Activated T-helper 17 cell treated with anti-CD3 and anti-CD28 coated beads, Interleukin-2, amount 50 U/mL, for 72 hours (primary cell): Measurements from ENCODE around the gene TSPEAR. TPM values are rescaled to one million over a fixed set of nuclear protein-coding genes. Genes with fewer than 3 reads are reported as not detected.
"Not testable (repeated sequence)": the region's sequence is repeated elsewhere in the genome, so short reads cannot be mapped to it uniquely, and the experiment has no call there.

Experiments
- ATAC-seq: fragments of 150-1000 bp; cut with Tn5 transposase; replicated peaks from 2 replicates; pipeline ENCODE4 v1.10.0; 2021; ENCODE audit warnings: mild to moderate bottlenecking, moderate library complexity
- H3K27ac Mint-ChIP-seq: one replicate; pipeline ENCODE4 v1.8.0; 2022; ENCODE audit warnings: mixed read lengths
- H3K27me3 Mint-ChIP-seq: one replicate; pipeline ENCODE4 v1.8.0; 2022; ENCODE audit warnings: mixed read lengths
- H3K36me3 Mint-ChIP-seq: one replicate; pipeline ENCODE4 v1.8.0; 2022; ENCODE audit warnings: low read depth, mild to moderate bottlenecking, mixed read lengths
- H3K4me1 Mint-ChIP-seq: one replicate; pipeline ENCODE4 v1.8.0; 2022; ENCODE audit warnings: mixed read lengths
- H3K4me3 Mint-ChIP-seq: one replicate; pipeline ENCODE4 v1.8.0; 2022; ENCODE audit warnings: mild to moderate bottlenecking, mixed read lengths
- H3K9me3 Mint-ChIP-seq: one replicate; pipeline ENCODE4 v1.8.0; 2022; ENCODE audit warnings: mixed read lengths
- total RNA-seq, 2 donors: library from RNA; stranded (reverse); gene quantifications; one replicate each; pipeline ENCODE4 v1.2.3, GENCODE V29; 2022

TSPEAR gene
- total RNA-seq, 2 donors from 2014 or later: 0.08 TPM; not detected in 1

- Mint-ChIP-seq H3K9me3 (peaks cover 12% of the 10 kb centered on the region), H3K36me3 (no peaks in the 10 kb centered on the region), H3K4me3 (peak overlapping the region; percentile 19), H3K4me1 (peaks cover 23% of the 10 kb centered on the region), H3K27me3 (no peaks in the 10 kb centered on the region), H3K27ac (peak overlapping the region; percentile 50)
- peak; percentile 14 for ATAC-seq
Observed at GRCh38 chr21:44653656-44654575, 57.5 kb downstream of the TSPEAR start.

- peaks cover 16% of the 10 kb centered on the region for H3K4me1 Mint-ChIP-seq
- H3K36me3 Mint-ChIP-seq: no peaks in the 10 kb centered on the region
- no peak overlapping the region for H3K4me3 Mint-ChIP-seq
- no peak for ATAC-seq
- H3K27ac Mint-ChIP-seq: no peak overlapping the region
- H3K9me3 Mint-ChIP-seq: peaks cover 12% of the 10 kb centered on the region
- H3K27me3 Mint-ChIP-seq: no peaks in the 10 kb centered on the region
Observed at GRCh38 chr21:44653123-44653522, 58.2 kb downstream of the TSPEAR start.

GRCh38 chr21:44650973-44651675 is 60.2 kb downstream of the TSPEAR start:
- no peak overlapping the region for H3K27ac Mint-ChIP-seq
- no peaks in the 10 kb centered on the region for H3K27me3 Mint-ChIP-seq
- H3K4me3 Mint-ChIP-seq: no peak overlapping the region
- no peak for ATAC-seq
- no peaks in the 10 kb centered on the region for H3K36me3 Mint-ChIP-seq
- H3K4me1 Mint-ChIP-seq: peaks cover 4% of the 10 kb centered on the region
- H3K9me3 Mint-ChIP-seq: peaks cover under 1% of the 10 kb centered on the region

DNA sequence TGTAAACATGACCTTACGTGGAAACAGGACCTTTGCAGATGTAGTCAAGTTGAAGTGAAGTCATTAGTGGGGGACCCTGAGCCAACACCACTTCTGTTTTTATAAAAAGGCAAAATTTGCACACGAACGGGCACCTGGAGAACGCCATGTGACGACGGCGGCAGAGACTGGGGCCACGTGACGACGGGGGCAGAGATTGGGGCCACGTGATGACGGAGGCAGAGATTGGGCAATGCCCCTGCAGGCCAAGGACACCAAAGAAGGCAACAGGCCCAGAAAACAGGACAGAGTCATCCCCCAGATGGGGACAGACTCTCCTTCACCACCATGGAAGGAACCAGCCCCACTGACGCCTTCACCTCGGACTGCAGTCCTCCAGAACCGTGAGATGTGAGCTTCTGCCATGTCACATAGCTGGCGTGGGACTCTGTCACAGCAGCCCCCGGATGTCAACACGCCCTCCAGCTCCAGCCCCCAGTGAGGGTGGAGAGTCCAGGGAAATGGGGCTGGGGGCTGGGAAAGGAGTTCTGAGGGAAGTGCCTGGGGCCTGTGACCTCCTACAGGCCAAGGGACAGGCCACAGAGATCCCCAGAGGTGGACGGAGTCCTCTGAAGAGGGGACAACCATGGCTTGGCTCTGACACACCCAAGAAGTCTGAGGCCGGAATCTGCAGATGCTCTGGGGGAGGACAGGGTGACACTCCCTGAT is 61.0 kb downstream of the TSPEAR start:
- no peaks in the 10 kb centered on the region for H3K36me3 Mint-ChIP-seq
- no peak overlapping the region for H3K27ac Mint-ChIP-seq
- H3K9me3 Mint-ChIP-seq: no peaks in the 10 kb centered on the region
- no peaks in the 10 kb centered on the region for H3K27me3 Mint-ChIP-seq
- no peak for ATAC-seq
- peaks cover 4% of the 10 kb centered on the region for H3K4me1 Mint-ChIP-seq
- H3K4me3 Mint-ChIP-seq: no peak overlapping the region

GRCh38 chr21:44649521-44650100 is 61.8 kb downstream of the TSPEAR start:
- H3K4me3 Mint-ChIP-seq: no peak overlapping the region
- no peak for ATAC-seq
- peaks cover 4% of the 10 kb centered on the region for H3K4me1 Mint-ChIP-seq
- H3K9me3 Mint-ChIP-seq: peaks cover 5% of the 10 kb centered on the region
- no peaks in the 10 kb centered on the region for H3K27me3 Mint-ChIP-seq
- H3K27ac Mint-ChIP-seq: no peak overlapping the region
- H3K36me3 Mint-ChIP-seq: no peaks in the 10 kb centered on the region

GRCh38 chr21:44648557-44649311 is 62.6 kb downstream of the TSPEAR start:
- no peaks in the 10 kb centered on the region for H3K27me3 Mint-ChIP-seq
- no peaks in the 10 kb centered on the region for H3K36me3 Mint-ChIP-seq
- no peak overlapping the region for H3K27ac Mint-ChIP-seq
- no peaks in the 10 kb centered on the region for H3K4me1 Mint-ChIP-seq
- peaks cover 12% of the 10 kb centered on the region for H3K9me3 Mint-ChIP-seq
- ATAC-seq: no peak
- no peak overlapping the region for H3K4me3 Mint-ChIP-seq

DNA sequence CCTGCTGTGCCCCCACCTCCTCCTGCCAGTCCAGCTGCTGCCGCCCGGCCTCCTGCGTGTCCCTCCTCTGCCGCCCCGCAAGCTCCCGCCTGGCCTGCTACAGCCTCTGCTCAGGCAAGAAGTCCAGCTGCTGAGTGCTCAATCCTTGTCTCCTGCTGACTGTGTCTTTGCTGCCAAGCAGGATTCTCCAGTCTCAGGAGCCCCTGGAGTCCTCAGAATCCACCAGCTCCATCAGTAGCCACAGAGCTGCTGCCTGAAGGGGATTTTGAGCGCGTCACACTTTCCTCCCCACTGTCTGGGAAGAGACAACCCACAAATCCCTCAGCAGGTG is 64.2 kb downstream of the TSPEAR start:
- H3K9me3 Mint-ChIP-seq: peaks cover 18% of the 10 kb centered on the region

GRCh38 chr21:44646366-44647221 is 64.8 kb downstream of the TSPEAR start, which contains the start of gene KRTAP10-11:
TSS of gene KRTAP10-11 (plus strand) at chr21:44646414. CDS start at chr21:44646459, 45 bp downstream.
- not testable (repeated sequence) for H3K4me1 Mint-ChIP-seq, H3K27me3 Mint-ChIP-seq, H3K27ac Mint-ChIP-seq, H3K4me3 Mint-ChIP-seq, H3K36me3 Mint-ChIP-seq, ATAC-seq
- peaks cover 20% of the 10 kb centered on the region for H3K9me3 Mint-ChIP-seq

More for the DNA sequence above, 64.2 kb downstream of the TSPEAR start:
- H3K27ac Mint-ChIP-seq: no peak overlapping the region
- no peaks in the 10 kb centered on the region for H3K36me3 Mint-ChIP-seq
- no peak overlapping the region for H3K4me3 Mint-ChIP-seq
- no peaks in the 10 kb centered on the region for H3K4me1 Mint-ChIP-seq
- no peak for ATAC-seq
- no peaks in the 10 kb centered on the region for H3K27me3 Mint-ChIP-seq

- no peak overlapping the region for H3K27ac Mint-ChIP-seq
- ATAC-seq: no peak
- peaks cover 8% of the 10 kb centered on the region for H3K27me3 Mint-ChIP-seq
- H3K4me3 Mint-ChIP-seq: no peak overlapping the region
- peaks cover 25% of the 10 kb centered on the region for H3K9me3 Mint-ChIP-seq
- H3K4me1 Mint-ChIP-seq: no peaks in the 10 kb centered on the region
- no peaks in the 10 kb centered on the region for H3K36me3 Mint-ChIP-seq
Observed at GRCh38 chr21:44644878-44645277, 66.5 kb downstream of the TSPEAR start.

- Mint-ChIP-seq H3K27me3 (peaks cover 10% of the 10 kb centered on the region), H3K36me3 (no peaks in the 10 kb centered on the region), H3K4me3 (no peak overlapping the region), H3K27ac (no peak overlapping the region), H3K9me3 (peaks cover 25% of the 10 kb centered on the region), H3K4me1 (no peaks in the 10 kb centered on the region)
- no peak for ATAC-seq
Observed at GRCh38 chr21:44643741-44644310, 67.5 kb downstream of the TSPEAR start.

DNA sequence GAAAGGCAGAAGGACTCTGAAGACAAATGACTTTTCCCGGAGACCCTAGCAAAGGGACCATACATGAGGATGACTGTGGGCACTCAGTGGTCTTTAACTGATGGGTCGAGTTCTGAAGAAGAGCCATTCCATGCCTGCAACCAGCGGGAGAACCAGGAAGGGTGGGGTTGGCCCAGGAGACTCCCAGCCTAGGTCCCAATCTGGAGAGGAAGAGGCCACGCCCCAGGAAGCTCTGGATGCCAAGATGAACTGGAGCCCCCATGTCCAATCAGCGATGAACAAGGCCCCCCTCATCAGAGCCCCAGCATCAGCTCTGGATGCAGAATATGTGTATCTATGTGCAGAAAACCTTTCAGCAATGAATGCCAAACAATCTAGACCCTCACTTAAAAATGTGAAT is 70.6 kb downstream of the TSPEAR start:
- no peak overlapping the region for H3K4me3 Mint-ChIP-seq
- no peaks in the 10 kb centered on the region for H3K36me3 Mint-ChIP-seq
- peaks cover 10% of the 10 kb centered on the region for H3K27me3 Mint-ChIP-seq
- no peak overlapping the region for H3K27ac Mint-ChIP-seq
- peaks cover 5% of the 10 kb centered on the region for H3K4me1 Mint-ChIP-seq
- ATAC-seq: no peak
- peaks cover 25% of the 10 kb centered on the region for H3K9me3 Mint-ChIP-seq

DNA sequence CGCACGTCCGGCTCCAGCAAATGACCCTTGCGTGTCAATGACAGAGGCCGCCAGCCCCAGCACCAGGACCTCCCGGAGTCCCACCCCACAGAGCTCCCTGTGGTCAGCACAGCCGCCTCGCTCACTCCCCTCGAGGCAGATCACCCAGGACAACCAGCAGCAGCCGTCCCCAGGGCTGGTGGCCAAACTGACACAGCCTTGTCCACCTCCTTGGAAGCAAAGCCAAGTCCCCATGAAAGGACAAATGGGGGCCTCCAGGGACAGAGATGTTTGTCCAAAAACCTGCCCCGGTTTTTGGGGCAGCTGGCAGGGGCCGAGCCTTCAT is 72.1 kb downstream of the TSPEAR start:
- no peak overlapping the region for H3K4me3 Mint-ChIP-seq
- peaks cover 10% of the 10 kb centered on the region for H3K27me3 Mint-ChIP-seq
- H3K27ac Mint-ChIP-seq: no peak overlapping the region
- peaks cover 5% of the 10 kb centered on the region for H3K4me1 Mint-ChIP-seq
- H3K36me3 Mint-ChIP-seq: no peaks in the 10 kb centered on the region
- no peak for ATAC-seq
- H3K9me3 Mint-ChIP-seq: peaks cover 17% of the 10 kb centered on the region
